Activated T-cell treated with anti-CD3 and anti-CD28 coated beads, Interleukin-2, amount 50 U/mL, for 4 hours (primary cell): ENCODE results near the gene SAE1. TPM values are rescaled to one million over a fixed set of nuclear protein-coding genes. Genes with fewer than 3 reads are reported as not detected.
A peak's percentile ranks its signal among the peaks of the same experiment; 100 is the strongest.
"Not testable (repeated sequence)": the region's sequence is repeated elsewhere in the genome, so short reads cannot be mapped to it uniquely, and the experiment has no call there.

ENCODE experiments used
- ATAC-seq, 2 donors: fragments of 200-7000 bp; cut with Tn5 transposase; one replicate each; pipeline ENCODE4 v1.10.0; 2021
- DNase-seq: peaks from one replicate; pipeline ENCODE4 v3.0.0-alpha.2; 2020
- H3K27me3 Mint-ChIP-seq: one replicate; pipeline ENCODE4 v1.8.0; 2021; ENCODE audit warnings: low read depth, mixed read lengths
- H3K36me3 Mint-ChIP-seq: one replicate; pipeline ENCODE4 v1.8.0; 2022; ENCODE audit warnings: mixed read lengths; ENCODE audit not compliant: insufficient read depth
- H3K4me1 Mint-ChIP-seq: one replicate; pipeline ENCODE4 v1.8.0; 2021; ENCODE audit warnings: low read depth, mixed read lengths
- H3K4me3 Mint-ChIP-seq: one replicate; pipeline ENCODE4 v1.8.0; 2021; ENCODE audit warnings: mild to moderate bottlenecking, moderate library complexity, mixed read lengths
- H3K9me3 Mint-ChIP-seq: one replicate; pipeline ENCODE4 v1.8.0; 2021; ENCODE audit warnings: mixed read lengths
- total RNA-seq, 3 donors: library from RNA; stranded (reverse); gene quantifications; one replicate each; pipeline ENCODE4 v1.2.1, GENCODE V29; 2021

Gene SAE1
- total RNA-seq, 3 donors from 2014 or later = 90.0 to 112 (median 99.3) TPM

GRCh38 chr19:47232422-47233211 is 102.0 kb downstream of the SAE1 start:
- peaks cover 20% of the 10 kb centered on the region for H3K4me1 Mint-ChIP-seq
- no peaks in the 10 kb centered on the region for H3K9me3 Mint-ChIP-seq
- peak overlapping the region; percentile 76 for H3K4me3 Mint-ChIP-seq
- H3K36me3 Mint-ChIP-seq = no peaks in the 10 kb centered on the region
- DNase-seq = no peak
- ATAC-seq = no peak
- H3K27me3 Mint-ChIP-seq = no peaks in the 10 kb centered on the region

- ATAC-seq (no peak), DNase-seq (no peak)
- Mint-ChIP-seq H3K4me3 (no peak overlapping the region), H3K36me3 (no peaks in the 10 kb centered on the region), H3K27me3 (no peaks in the 10 kb centered on the region), H3K9me3 (no peaks in the 10 kb centered on the region), H3K4me1 (peaks cover 34% of the 10 kb centered on the region)
Measured at GRCh38 chr19:47236072-47236675, 105.5 kb downstream of the SAE1 start.

GRCh38 chr19:47239152-47239551 is 108.5 kb downstream of the SAE1 start:
- H3K36me3 Mint-ChIP-seq = no peaks in the 10 kb centered on the region
- no peaks in the 10 kb centered on the region for H3K27me3 Mint-ChIP-seq
- peak overlapping the region; percentile 42 for H3K4me3 Mint-ChIP-seq

GRCh38 chr19:47239610-47240296 is 109.1 kb downstream of the SAE1 start:
- H3K36me3 Mint-ChIP-seq = no peaks in the 10 kb centered on the region
- peak overlapping the region; percentile 49 for H3K4me3 Mint-ChIP-seq
- H3K9me3 Mint-ChIP-seq = no peaks in the 10 kb centered on the region
- ATAC-seq (peak; percentile 11 to 27), DNase-seq (peak; percentile 39)
- peaks cover 30% of the 10 kb centered on the region for H3K4me1 Mint-ChIP-seq
- peaks cover under 1% of the 10 kb centered on the region for H3K27me3 Mint-ChIP-seq

More at GRCh38 chr19:47239152-47239551, 108.5 kb downstream of the SAE1 start:
- DNase-seq = no peak
- Mint-ChIP-seq H3K9me3 (no peaks in the 10 kb centered on the region), H3K4me1 (peaks cover 25% of the 10 kb centered on the region)
- ATAC-seq = no peak

GRCh38 chr19:47240556-47240955 is 109.9 kb downstream of the SAE1 start:
- Mint-ChIP-seq H3K9me3 (no peaks in the 10 kb centered on the region), H3K4me1 (peaks cover 32% of the 10 kb centered on the region), H3K4me3 (peak overlapping the region; percentile 26), H3K27me3 (peaks cover 2% of the 10 kb centered on the region), H3K36me3 (no peaks in the 10 kb centered on the region)
- DNase-seq (no peak), ATAC-seq (no peak)

- Mint-ChIP-seq H3K4me1 (peaks cover 32% of the 10 kb centered on the region), H3K9me3 (no peaks in the 10 kb centered on the region), H3K36me3 (no peaks in the 10 kb centered on the region), H3K27me3 (peaks cover 2% of the 10 kb centered on the region), H3K4me3 (peak overlapping the region; percentile 26)
- ATAC-seq = peak; percentile 51 to 53
- peak; percentile 92 for DNase-seq
Measured at GRCh38 chr19:47240996-47241918, 110.6 kb downstream of the SAE1 start.

GRCh38 chr19:47241919-47242577 is 111.4 kb downstream of the SAE1 start:
- H3K9me3 Mint-ChIP-seq = no peaks in the 10 kb centered on the region
- H3K27me3 Mint-ChIP-seq = peaks cover 2% of the 10 kb centered on the region
- no peak for ATAC-seq
- no peak for DNase-seq
- no peak overlapping the region for H3K4me3 Mint-ChIP-seq
- no peaks in the 10 kb centered on the region for H3K36me3 Mint-ChIP-seq
- H3K4me1 Mint-ChIP-seq = peaks cover 32% of the 10 kb centered on the region

- H3K4me1 Mint-ChIP-seq = peaks cover 34% of the 10 kb centered on the region
- peaks cover 2% of the 10 kb centered on the region for H3K27me3 Mint-ChIP-seq
- peak overlapping the region; percentile 84 for H3K4me3 Mint-ChIP-seq
- H3K9me3 Mint-ChIP-seq = no peaks in the 10 kb centered on the region
- ATAC-seq = peak in 1 of 2 donors; percentile 4
- DNase-seq = no peak
- H3K36me3 Mint-ChIP-seq = no peaks in the 10 kb centered on the region
Measured at GRCh38 chr19:47243364-47243775, 112.7 kb downstream of the SAE1 start.

GRCh38 chr19:47243776-47244547 is 113.3 kb downstream of the SAE1 start:
- H3K27me3 Mint-ChIP-seq = peaks cover 2% of the 10 kb centered on the region
- ATAC-seq (peak; percentile 78 to 80), DNase-seq (peak; percentile 88)
- peaks cover 32% of the 10 kb centered on the region for H3K4me1 Mint-ChIP-seq
- H3K4me3 Mint-ChIP-seq = peak overlapping the region; percentile 84
- H3K9me3 Mint-ChIP-seq = no peaks in the 10 kb centered on the region
- H3K36me3 Mint-ChIP-seq = no peaks in the 10 kb centered on the region

GRCh38 chr19:47247308-47247990 is 116.8 kb downstream of the SAE1 start:
- ATAC-seq (no peak), DNase-seq (peak; percentile 82)
- peaks cover 2% of the 10 kb centered on the region for H3K27me3 Mint-ChIP-seq
- no peaks in the 10 kb centered on the region for H3K9me3 Mint-ChIP-seq
- H3K4me1 Mint-ChIP-seq = peaks cover 19% of the 10 kb centered on the region
- peak overlapping the region; percentile 14 for H3K4me3 Mint-ChIP-seq
- H3K36me3 Mint-ChIP-seq = no peaks in the 10 kb centered on the region

- not testable (repeated sequence) for H3K36me3 Mint-ChIP-seq, H3K4me3 Mint-ChIP-seq, H3K27me3 Mint-ChIP-seq, H3K9me3 Mint-ChIP-seq, DNase-seq, ATAC-seq
- H3K4me1 Mint-ChIP-seq = peaks cover 14% of the 10 kb centered on the region
Measured at GRCh38 chr19:47253016-47253415, 122.4 kb downstream of the SAE1 start.

GRCh38 chr19:47253467-47253881 is 122.8 kb downstream of the SAE1 start:
- Mint-ChIP-seq H3K27me3 (no peaks in the 10 kb centered on the region), H3K36me3 (peaks cover 6% of the 10 kb centered on the region), H3K4me3 (no peak overlapping the region), H3K4me1 (peaks cover 18% of the 10 kb centered on the region), H3K9me3 (no peaks in the 10 kb centered on the region)
- no peak for DNase-seq
- no peak for ATAC-seq
